Erythroblast (primary cell): ENCODE data around the gene SLC35G6.
A peak's percentile ranks its signal among the peaks of the same experiment; 100 is the strongest.

ENCODE experiments used
- DNase-seq, 2 experiments: peaks; one replicate each; lab custom pipeline; 2025; lab: John Stamatoyannopoulos, UW
- GATA1 ChIP-seq: IDR thresholded peaks from 2 replicates; pipeline ENCODE4 v1.6.1; 2011; ENCODE audit warnings: low read depth, mild to moderate bottlenecking, control low read depth, low read length, moderate library complexity
- POLR2A ChIP-seq: IDR thresholded peaks from 2 replicates; pipeline ENCODE4 v1.6.1; 2011; ENCODE audit warnings: mild to moderate bottlenecking, low read length

SLC35G6 gene

GRCh38 chr17:7496470-7497183 is 15.4 kb downstream of the SLC35G6 start:
- TF ChIP-seq POLR2A: no peak
- no peak for TF ChIP-seq GATA1
- no peak for DNase-seq

- no peak for TF ChIP-seq GATA1
- no peak for TF ChIP-seq POLR2A
- no peak for DNase-seq
Measured at GRCh38 chr17:7497228-7497627, 16.0 kb downstream of the SLC35G6 start.

- TF ChIP-seq GATA1 (no peak), POLR2A (no peak)
- no peak for DNase-seq
Measured at GRCh38 chr17:7497636-7498035, 16.4 kb downstream of the SLC35G6 start.

DNA sequence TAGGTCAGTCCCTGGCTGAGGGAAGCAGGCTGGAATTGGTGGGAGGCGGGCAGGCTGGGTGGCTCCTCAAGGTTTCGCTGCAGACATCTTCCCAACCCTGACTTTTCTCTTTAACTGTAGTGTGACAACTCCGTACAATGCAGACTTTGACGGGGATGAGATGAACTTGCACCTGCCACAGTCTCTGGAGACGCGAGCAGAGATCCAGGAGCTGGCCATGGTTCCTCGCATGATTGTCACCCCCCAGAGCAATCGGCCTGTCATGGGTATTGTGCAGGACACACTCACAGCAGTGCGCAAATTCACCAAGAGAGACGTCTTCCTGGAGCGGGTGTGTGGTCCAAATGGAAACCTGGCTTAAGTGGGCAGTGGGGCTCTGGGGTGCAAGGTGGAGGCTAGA is 17.9 kb downstream of the SLC35G6 start:
- TF ChIP-seq GATA1 (no peak), POLR2A (no peak)

DNA sequence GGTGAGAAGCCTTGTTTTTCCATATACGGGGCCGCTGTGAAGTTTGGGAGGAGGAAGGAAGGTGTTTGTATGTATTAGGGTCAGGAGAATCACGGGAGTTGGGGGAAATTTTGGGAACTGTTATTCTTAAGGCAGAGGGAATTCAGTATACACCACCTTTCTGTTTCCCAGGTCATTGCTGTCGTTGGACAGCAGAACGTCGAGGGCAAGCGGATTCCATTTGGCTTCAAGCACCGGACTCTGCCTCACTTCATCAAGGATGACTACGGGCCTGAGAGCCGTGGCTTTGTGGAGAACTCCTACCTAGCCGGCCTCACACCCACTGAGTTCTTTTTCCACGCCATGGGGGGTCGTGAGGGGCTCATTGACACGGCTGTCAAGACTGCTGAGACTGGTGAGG is 20.5 kb downstream of the SLC35G6 start:
- no peak for DNase-seq
- TF ChIP-seq GATA1 (no peak), POLR2A (no peak)

More for the DNA sequence above, 17.9 kb downstream of the SLC35G6 start:
- no peak for DNase-seq

DNA sequence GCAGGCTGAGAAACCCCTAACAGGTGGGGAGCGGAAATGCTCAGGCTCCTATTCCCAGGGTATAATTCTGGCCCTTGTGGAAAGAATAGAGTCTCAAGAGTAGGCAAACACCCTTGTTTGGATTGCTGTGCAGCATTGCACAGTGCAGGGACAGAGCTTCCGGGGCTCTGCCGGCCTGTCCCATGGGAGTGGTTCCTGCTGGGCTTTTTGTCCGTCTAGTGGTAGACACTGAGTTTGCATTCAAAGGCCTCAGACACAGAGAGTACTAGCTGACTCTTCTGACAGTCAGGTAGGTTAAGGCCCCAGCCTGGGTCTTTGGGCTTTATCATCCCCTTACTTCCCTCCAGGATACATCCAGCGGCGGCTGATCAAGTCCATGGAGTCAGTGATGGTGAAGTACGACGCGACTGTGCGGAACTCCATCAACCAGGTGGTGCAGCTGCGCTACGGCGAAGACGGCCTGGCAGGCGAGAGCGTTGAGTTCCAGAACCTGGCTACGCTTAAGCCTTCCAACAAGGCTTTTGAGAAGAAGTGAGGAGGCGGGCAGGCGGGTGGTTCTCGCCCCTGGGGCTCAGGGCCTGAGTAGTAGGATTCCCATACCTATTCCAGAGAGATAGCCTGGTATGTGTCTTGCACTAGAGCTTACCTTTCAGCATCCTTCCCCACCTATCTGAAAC is 21.1 kb downstream of the SLC35G6 start:
- DNase-seq: no peak
- no peak for TF ChIP-seq GATA1

DNA sequence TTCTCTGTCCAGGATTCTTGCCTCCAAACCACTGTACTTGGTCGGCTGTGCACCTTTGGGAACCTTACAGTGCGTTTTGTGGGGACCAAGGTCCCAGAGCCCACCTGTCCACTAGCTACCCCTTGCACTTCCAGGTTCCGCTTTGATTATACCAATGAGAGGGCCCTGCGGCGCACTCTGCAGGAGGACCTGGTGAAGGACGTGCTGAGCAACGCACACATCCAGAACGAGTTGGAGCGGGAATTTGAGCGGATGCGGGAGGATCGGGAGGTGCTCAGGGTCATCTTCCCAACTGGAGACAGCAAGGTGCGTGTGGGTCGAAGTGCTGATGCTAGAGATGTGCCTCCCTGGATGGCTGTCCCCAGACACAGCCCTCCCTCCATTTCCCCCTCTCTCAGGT is 21.7 kb downstream of the SLC35G6 start:
- peak; percentile 26 to 45 for DNase-seq
- TF ChIP-seq GATA1: no peak
- no peak for TF ChIP-seq POLR2A

- DNase-seq: no peak
- TF ChIP-seq GATA1 (no peak), POLR2A (no peak)
Measured at GRCh38 chr17:7503521-7503920, 22.3 kb downstream of the SLC35G6 start.

DNA sequence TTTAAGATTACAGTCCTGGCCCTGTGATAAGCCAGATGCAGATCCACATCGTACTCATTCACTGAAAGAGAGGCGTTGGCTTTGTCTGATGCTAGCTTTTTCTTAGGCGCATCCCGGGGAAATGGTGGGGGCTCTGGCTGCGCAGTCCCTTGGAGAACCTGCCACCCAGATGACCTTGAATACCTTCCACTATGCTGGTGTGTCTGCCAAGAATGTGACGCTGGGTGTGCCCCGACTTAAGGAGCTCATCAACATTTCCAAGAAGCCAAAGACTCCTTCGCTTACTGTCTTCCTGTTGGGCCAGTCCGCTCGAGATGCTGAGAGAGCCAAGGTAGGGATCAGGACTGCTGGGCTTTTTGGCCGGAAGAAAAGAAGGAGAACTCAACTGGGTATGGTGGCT is 26.9 kb downstream of the SLC35G6 start:
- no peak for TF ChIP-seq POLR2A
- no peak for TF ChIP-seq GATA1
- DNase-seq: no peak

GRCh38 chr17:7508846-7509245 is 27.6 kb downstream of the SLC35G6 start:
- no peak for TF ChIP-seq GATA1
- TF ChIP-seq POLR2A: no peak
- DNase-seq: no peak

DNA sequence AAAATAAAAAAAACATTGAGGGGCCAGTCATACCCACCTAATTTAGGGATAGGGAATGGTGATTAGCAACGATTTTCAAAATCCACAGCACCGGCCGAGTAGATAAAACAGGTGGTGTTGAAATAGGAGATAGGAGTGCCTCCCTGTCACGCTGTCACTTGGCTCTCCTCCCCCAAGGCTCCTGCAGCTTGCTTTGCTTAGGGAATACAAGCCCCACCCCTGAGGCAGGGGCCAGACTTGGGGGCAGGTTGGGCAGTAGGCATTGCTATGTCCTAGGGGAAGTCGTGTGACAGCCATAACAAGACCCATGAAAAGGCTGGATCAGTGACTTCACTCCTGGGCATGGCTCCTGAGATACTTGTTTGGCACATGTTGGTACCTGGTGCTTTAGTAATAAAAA is 28.7 kb downstream of the SLC35G6 start:
- TF ChIP-seq GATA1 (no peak), POLR2A (no peak)
- DNase-seq: peak; percentile 66 to 71

DNA sequence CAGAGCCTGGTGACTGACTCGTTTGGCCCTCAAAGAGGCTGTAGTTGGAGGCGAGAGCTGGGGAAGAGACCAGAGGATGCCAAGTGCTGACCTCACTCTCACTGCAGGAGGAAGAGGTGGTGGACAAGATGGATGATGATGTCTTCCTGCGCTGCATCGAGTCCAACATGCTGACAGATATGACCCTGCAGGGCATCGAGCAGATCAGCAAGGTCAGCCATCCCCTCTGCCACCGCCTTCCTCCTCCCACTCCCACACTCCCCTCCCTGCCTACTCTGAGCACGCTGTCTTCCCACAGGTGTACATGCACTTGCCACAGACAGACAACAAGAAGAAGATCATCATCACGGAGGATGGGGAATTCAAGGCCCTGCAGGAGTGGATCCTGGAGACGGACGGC is 29.9 kb downstream of the SLC35G6 start:
- TF ChIP-seq POLR2A (no peak), GATA1 (no peak)
- peak in 1 of 2 experiments; percentile 46 for DNase-seq

GRCh38 chr17:7512105-7512504 is 30.9 kb downstream of the SLC35G6 start:
- TF ChIP-seq POLR2A (no peak), GATA1 (no peak)
- no peak for DNase-seq

DNA sequence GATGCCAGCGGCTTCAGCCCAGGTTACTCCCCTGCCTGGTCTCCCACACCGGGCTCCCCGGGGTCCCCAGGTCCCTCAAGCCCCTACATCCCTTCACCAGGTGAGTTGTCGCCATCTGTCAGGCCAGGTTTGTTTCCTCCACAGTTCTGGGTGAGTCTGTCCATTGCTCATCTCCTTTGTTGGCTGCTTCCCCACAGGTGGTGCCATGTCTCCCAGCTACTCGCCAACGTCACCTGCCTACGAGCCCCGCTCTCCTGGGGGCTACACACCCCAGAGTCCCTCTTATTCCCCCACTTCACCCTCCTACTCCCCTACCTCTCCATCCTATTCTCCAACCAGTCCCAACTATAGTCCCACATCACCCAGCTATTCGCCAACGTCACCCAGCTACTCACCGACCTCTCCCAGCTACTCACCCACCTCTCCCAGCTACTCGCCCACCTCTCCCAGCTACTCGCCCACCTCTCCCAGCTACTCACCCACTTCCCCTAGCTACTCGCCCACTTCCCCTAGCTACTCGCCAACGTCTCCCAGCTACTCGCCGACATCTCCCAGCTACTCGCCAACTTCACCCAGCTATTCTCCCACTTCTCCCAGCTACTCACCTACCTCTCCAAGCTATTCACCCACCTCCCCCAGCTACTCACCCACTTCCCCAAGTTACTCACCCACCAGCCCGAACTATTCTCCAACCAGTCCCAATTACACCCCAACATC is 31.7 kb downstream of the SLC35G6 start:
- DNase-seq: no peak
- TF ChIP-seq POLR2A: no peak
- TF ChIP-seq GATA1: no peak

- DNase-seq: no peak
- TF ChIP-seq GATA1: no peak
- no peak for TF ChIP-seq POLR2A
Measured at GRCh38 chr17:7513850-7514419, 32.7 kb downstream of the SLC35G6 start.
